OCI-LY3 (cell line): Measurements from ENCODE around the gene TCF3.

Experiments
- CTCF ChIP-seq: fragments of 200-600, 300-600 bp; sonication (generic); IDR thresholded peaks from 2 replicates; pipeline ENCODE4 v1.5.1; 2014; ENCODE audit warnings: antibody characterized with exemption, low read length, low read depth
- EZH2phosphoT487 ChIP-seq: fragments of 200-600 bp; shearing (Covaris generic); IDR thresholded peaks from 2 replicates; pipeline ENCODE4 v1.6.1; 2018; ENCODE audit warnings: antibody characterized with exemption, mixed run types, low read depth

- TF ChIP-seq CTCF (no peak), EZH2phosphoT487 (no peak)
Measured at GRCh38 chr19:1621021-1621420, 31.4 kb downstream of the TCF3 start.
